ENCODE data around the gene IL4R. TPM values are rescaled to one million over a fixed set of nuclear protein-coding genes. Genes with fewer than 3 reads are reported as not detected.
"Not testable (repeated sequence)": the region's sequence is repeated elsewhere in the genome, so short reads cannot be mapped to it uniquely, and the experiment has no call there.

IL4R gene
- polyA plus RNA-seq, 1 donor from 2014 or later, result 0.07 TPM

DNA sequence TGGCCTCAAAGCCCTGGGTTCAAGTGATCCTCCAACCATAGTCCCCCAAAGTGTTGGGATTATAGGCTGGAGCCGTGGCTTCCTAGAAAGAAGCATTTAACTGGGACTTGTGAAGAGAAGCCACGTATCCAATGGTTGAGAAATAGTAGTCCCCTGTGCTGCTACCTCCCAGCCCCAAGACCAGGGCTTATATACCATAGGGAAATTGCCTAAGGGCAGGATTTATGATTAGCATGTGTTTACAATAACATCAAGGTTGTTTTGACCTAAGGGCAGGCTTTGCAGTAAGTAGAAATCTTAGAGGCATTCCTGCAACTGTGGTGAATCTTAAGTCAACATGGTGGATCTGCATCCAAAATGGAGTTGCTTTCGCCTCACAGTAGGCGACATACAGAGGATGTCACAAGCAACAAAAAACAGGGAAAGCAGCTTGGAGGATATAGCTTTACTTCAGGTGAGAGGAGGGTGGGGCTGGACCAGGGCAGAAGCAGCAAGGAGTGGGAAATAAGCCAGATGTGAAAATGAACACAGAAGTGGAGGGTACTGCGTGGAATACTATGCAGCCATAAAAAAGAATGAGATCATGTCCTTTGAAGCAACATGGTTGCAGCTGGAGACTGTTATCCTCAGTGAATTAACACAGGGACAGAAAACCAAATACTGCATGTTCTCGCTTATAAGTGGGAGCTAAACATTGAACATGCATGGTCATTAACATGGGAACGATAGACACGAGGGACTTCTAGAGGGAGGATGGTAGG is 26.5 kb upstream of the IL4R start:
- H3K79me2 ChIP-seq (replicated peaks; ENCODE audit: insufficient read depth, low read length), result no peaks in the 10 kb centered on the region
- no peak overlapping the region for H3K4me2 ChIP-seq (ENCODE audit: low read length)
- no peaks in the 10 kb centered on the region for H3K9me2 ChIP-seq (ENCODE audit: insufficient read depth, low read length)
- TF ChIP-seq, protein P1, sequence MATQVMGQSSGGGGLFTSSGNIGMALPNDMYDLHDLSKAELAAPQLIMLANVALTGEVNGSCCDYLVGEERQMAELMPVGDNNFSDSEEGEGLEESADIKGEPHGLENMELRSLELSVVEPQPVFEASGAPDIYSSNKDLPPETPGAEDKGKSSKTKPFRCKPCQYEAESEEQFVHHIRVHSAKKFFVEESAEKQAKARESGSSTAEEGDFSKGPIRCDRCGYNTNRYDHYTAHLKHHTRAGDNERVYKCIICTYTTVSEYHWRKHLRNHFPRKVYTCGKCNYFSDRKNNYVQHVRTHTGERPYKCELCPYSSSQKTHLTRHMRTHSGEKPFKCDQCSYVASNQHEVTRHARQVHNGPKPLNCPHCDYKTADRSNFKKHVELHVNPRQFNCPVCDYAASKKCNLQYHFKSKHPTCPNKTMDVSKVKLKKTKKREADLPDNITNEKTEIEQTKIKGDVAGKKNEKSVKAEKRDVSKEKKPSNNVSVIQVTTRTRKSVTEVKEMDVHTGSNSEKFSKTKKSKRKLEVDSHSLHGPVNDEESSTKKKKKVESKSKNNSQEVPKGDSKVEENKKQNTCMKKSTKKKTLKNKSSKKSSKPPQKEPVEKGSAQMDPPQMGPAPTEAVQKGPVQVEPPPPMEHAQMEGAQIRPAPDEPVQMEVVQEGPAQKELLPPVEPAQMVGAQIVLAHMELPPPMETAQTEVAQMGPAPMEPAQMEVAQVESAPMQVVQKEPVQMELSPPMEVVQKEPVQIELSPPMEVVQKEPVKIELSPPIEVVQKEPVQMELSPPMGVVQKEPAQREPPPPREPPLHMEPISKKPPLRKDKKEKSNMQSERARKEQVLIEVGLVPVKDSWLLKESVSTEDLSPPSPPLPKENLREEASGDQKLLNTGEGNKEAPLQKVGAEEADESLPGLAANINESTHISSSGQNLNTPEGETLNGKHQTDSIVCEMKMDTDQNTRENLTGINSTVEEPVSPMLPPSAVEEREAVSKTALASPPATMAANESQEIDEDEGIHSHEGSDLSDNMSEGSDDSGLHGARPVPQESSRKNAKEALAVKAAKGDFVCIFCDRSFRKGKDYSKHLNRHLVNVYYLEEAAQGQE (IDR thresholded peaks at IDR 0.05; ENCODE audit: borderline replicate concordance), result no peak
- no peak for TF ChIP-seq MXI1 (conservative IDR thresholded peaks at IDR 0.05; ENCODE audit: poor library complexity, severe bottlenecking)
- no peak for TF ChIP-seq SMC3 (conservative IDR thresholded peaks at IDR 0.05; ENCODE audit: poor library complexity)
- TF ChIP-seq POLR2AphosphoS5 (IDR thresholded peaks at IDR 0.05), result no peak
- TF ChIP-seq EP300 (conservative IDR thresholded peaks at IDR 0.05; ENCODE audit: poor library complexity, severe bottlenecking), result no peak
- no peak for TF ChIP-seq RAD21 (conservative IDR thresholded peaks at IDR 0.05)
- TF ChIP-seq, protein P2, sequence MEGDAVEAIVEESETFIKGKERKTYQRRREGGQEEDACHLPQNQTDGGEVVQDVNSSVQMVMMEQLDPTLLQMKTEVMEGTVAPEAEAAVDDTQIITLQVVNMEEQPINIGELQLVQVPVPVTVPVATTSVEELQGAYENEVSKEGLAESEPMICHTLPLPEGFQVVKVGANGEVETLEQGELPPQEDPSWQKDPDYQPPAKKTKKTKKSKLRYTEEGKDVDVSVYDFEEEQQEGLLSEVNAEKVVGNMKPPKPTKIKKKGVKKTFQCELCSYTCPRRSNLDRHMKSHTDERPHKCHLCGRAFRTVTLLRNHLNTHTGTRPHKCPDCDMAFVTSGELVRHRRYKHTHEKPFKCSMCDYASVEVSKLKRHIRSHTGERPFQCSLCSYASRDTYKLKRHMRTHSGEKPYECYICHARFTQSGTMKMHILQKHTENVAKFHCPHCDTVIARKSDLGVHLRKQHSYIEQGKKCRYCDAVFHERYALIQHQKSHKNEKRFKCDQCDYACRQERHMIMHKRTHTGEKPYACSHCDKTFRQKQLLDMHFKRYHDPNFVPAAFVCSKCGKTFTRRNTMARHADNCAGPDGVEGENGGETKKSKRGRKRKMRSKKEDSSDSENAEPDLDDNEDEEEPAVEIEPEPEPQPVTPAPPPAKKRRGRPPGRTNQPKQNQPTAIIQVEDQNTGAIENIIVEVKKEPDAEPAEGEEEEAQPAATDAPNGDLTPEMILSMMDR (IDR thresholded peaks at IDR 0.05; ENCODE audit: poor library complexity, severe bottlenecking), result no peak
- no peak for TF ChIP-seq EZH2 (IDR thresholded peaks at IDR 0.05; ENCODE audit: borderline replicate concordance, insufficient read depth, low read length, poor library complexity, severe bottlenecking)
- TF ChIP-seq TAF1 (IDR thresholded peaks at IDR 0.05; ENCODE audit: low read depth), result no peak
- no peak overlapping the region for H2AFZ ChIP-seq (ENCODE audit: low read depth, low read length)
- no peaks in the 10 kb centered on the region for H3K27me3 ChIP-seq (ENCODE audit: insufficient read depth, low read depth, low read length)
- no peaks in the 10 kb centered on the region for H4K20me1 ChIP-seq (ENCODE audit: insufficient read depth)
- H3K9ac ChIP-seq (ENCODE audit: low read length), result no peak overlapping the region
- H3F3A ChIP-seq (ENCODE audit: insufficient read depth, low read length, poor library complexity, severe bottlenecking), result no peaks in the 10 kb centered on the region
- H3K36me3 ChIP-seq (ENCODE audit: insufficient read depth, low read length), result no peaks in the 10 kb centered on the region
- H3K9me3 ChIP-seq (ENCODE audit: low read length), result no peaks in the 10 kb centered on the region
- no peak overlapping the region for H3K4me3 ChIP-seq (ENCODE audit: low read length)
- H3K27ac ChIP-seq (ENCODE audit: low read length), result no peak overlapping the region

DNA sequence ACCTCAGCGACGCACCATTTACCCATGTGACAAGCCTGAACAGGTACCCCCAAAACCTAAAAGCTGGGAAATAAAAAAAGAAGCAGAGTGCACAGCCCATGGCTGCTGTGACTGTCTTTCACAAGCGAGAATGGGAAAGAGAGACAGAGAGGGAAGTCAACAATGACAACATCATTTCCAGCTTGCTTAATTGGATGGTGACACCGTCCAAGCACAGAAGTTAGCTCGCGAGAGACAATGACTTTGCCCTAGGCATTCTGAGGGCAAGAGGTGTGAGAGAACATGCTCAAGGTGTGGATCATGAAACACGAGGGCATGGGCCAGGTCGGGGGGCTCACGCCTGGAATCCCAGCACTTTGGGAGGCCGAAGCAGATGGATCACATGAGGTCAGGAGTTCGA is 25.9 kb upstream of the IL4R start:
- Histone ChIP-seq H3K27ac (ENCODE audit: low read length) (no peak overlapping the region), H3K4me2 (ENCODE audit: low read length) (no peak overlapping the region), H3K36me3 (ENCODE audit: insufficient read depth, low read length) (no peaks in the 10 kb centered on the region), H3K4me3 (ENCODE audit: low read length) (no peak overlapping the region), H3F3A (ENCODE audit: insufficient read depth, low read length, poor library complexity, severe bottlenecking) (no peaks in the 10 kb centered on the region), H3K9me2 (ENCODE audit: insufficient read depth, low read length) (no peaks in the 10 kb centered on the region), H2AFZ (ENCODE audit: low read depth, low read length) (no peak overlapping the region), H3K27me3 (ENCODE audit: insufficient read depth, low read depth, low read length) (no peaks in the 10 kb centered on the region), H3K79me2 (replicated peaks; ENCODE audit: insufficient read depth, low read length) (no peaks in the 10 kb centered on the region), H4K20me1 (ENCODE audit: insufficient read depth) (no peaks in the 10 kb centered on the region), H3K9me3 (ENCODE audit: low read length) (no peaks in the 10 kb centered on the region), H3K9ac (ENCODE audit: low read length) (no peak overlapping the region)
- TF ChIP-seq, protein P1 (IDR thresholded peaks at IDR 0.05; ENCODE audit: borderline replicate concordance), result no peak
- TF ChIP-seq EP300 (conservative IDR thresholded peaks at IDR 0.05; ENCODE audit: poor library complexity, severe bottlenecking), result no peak

DNA sequence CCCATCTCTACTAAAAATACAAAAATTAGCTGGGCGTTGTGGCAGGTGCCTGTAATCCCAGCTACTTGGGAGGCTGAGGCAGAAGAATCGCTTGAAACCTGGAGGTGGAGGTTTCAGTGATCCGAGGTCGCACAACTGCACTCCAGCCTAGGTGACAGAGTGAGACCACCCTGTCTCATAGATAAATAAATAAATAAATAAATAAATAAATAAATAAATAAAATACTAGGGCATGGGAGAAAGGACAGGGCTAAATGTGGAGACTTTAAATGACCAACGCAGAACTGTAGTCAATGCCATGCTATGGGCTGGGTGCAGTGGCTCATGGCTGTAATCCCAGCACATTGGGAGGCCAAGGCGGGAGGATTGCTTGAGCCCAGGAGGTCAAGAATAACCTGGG is 25.5 kb upstream of the IL4R start:
- H3K9ac ChIP-seq (ENCODE audit: low read length); H2AFZ ChIP-seq (ENCODE audit: low read depth, low read length); H3K27ac ChIP-seq (ENCODE audit: low read length); H3K4me3 ChIP-seq (ENCODE audit: low read length); H3K4me2 ChIP-seq (ENCODE audit: low read length); H3F3A ChIP-seq (ENCODE audit: insufficient read depth, low read length, poor library complexity, severe bottlenecking); H3K9me3 ChIP-seq (ENCODE audit: low read length); H3K36me3 ChIP-seq (ENCODE audit: insufficient read depth, low read length); H3K27me3 ChIP-seq (ENCODE audit: insufficient read depth, low read depth, low read length); H4K20me1 ChIP-seq (ENCODE audit: insufficient read depth); H3K79me2 ChIP-seq (replicated peaks; ENCODE audit: insufficient read depth, low read length); H3K9me2 ChIP-seq (ENCODE audit: insufficient read depth, low read length): not testable (repeated sequence)
